ENCODE results near the gene TRIM72.
"Not testable (repeated sequence)": the region's sequence is repeated elsewhere in the genome, so short reads cannot be mapped to it uniquely, and the experiment has no call there.

Gene TRIM72

DNA sequence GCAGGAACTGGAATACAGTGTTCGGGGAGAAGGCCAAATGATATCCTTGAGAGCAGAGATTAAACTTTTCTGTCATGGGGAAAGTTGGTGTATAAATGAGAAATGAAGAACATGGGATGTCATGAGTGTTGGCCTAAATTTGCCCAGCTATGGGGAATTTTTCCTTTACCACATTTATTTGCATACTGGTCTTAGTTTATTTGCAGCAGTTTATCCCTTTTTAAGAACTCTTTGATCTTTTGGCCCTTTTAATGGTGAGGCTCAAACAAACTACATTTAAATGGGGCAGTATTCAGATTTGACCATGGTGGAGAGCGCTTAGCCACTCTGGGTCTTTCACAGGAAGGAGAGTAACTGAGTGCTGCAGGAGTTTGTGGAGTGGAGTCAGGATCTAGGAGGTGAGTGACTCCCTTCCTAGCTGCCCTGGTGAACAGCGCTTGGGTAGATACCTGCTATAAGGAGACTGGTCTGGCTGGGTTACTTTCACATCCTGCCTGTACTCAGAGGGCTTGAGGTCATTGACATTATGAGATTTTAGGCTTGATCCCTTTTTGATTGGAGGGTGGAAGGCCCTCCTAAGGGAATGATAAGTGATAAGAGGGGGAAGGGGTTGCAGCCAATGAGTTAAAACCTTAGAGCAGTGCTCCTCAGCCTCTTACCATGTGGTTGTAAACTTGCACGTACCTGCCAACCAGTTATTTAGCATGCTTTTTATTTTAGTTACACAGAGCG is 22.1 kb upstream of the TRIM72 start:
- no peak for DNase-seq

DNA sequence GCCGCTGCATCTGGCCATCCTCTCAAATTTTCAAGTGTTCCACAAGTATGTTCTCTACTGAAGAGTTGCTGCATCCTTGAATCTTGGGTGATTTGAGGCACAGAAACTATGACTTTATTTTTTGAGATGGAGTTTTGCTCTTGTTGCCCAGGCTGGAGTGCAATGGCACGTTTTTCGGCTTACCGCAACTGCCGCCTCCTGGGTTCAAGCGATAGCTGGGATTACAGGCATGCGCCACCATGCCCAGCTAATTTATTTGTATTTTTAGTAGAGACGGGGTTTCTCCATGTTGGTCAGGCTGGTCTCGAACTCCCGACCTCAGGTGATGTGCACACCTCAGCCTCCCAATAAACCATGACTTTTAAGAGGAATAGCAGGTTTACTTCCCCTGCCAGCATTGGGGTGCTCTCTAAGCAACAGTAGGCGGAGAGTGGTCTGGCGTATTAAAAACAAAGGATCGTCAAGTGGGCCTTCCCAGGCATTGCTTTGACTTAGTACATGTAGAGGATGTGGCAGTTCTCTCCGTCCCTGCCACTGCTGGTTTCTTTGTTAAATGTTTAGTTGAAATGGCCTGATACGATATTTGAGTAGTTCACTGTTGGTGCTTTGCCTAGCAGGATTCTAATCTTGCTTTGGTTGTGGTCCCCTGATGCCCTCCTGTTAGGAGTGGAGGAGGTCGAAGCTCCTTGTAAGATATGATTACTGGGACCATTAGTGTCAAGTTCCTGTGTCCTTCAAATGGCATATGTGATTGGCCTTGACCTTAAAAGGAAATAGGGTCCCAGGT is 20.9 kb upstream of the TRIM72 start:
- DNase-seq: no peak

- no peak for DNase-seq
These were observed 20.0 kb upstream of the TRIM72 start for GRCh38 chr16:31193874-31194273.

DNA sequence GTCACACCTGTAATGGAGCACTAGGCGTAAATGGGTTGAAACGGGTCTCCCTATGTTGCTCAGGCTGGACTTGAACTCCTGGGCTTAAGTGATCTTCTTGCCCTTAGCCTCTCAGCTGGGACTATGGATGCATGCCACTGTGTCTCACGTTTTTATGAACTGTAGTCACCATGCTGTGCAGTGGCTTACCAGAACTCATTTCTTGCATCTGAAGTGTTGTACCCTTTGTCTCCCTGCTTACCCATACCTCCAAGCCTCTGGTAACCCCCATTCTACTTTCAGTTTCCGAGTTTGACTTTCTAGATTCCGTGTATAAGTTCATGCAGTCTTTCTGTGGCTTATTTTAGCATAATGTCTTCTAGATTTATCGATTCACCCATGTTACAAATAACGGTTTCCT is 19.0 kb upstream of the TRIM72 start:
- DNase-seq: no peak

DNA sequence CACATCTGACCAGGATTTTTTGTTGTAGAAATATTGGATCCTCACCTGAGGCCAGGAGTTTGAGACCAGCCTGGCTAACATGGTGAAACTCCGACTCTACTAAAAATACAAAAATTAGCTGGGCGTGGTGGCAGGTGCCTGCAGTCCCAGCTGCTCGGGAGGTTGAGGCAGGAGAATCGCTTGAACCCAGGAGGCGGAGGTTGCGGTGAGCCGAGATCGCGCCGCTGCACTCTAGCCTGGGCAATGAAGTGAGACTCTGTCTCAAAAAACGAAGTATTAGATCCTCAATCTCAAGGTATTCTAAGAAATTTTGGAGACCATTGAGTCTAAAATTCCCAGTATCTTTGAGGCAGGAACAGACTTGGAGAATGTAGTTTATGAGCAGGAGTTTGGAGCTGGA is 18.1 kb upstream of the TRIM72 start:
- DNase-seq: not testable (repeated sequence)

DNA sequence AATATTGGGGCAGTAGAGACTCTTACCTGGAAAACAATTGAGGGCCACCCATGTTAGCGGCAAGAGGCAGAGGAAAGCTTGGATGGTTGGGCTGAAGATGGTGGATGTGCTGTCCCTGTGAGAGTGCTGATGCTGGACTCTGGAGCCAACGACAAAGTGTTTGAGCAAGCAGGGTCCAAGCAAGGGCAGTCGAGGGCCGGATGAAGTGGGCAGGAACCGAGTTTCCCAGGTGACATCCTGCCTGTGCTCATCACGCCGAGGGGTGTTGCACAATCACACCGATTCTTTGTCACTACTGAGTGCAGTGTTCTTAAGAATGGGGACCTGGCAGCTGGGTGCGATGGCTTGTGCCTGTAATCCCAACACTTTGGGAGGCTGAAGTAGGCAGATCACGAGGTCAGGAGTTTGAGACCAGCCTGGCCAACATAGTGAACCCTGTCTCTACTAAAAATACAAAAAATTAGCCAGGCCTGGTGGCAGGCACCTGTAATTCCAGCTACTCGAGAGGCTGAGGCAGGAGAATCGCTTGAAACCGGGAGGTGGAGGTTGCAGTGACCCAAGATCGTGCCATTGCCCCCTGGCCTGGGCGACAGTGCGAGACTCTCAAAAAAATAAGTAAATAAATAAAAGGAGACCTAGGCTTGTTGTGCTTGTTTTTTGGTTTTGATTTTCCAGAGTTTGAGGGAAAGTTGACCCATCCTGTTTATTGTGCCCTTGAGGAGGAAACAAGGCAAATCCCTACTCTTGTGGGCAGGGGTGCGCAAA is 17.4 kb upstream of the TRIM72 start:
- DNase-seq: no peak

DNA sequence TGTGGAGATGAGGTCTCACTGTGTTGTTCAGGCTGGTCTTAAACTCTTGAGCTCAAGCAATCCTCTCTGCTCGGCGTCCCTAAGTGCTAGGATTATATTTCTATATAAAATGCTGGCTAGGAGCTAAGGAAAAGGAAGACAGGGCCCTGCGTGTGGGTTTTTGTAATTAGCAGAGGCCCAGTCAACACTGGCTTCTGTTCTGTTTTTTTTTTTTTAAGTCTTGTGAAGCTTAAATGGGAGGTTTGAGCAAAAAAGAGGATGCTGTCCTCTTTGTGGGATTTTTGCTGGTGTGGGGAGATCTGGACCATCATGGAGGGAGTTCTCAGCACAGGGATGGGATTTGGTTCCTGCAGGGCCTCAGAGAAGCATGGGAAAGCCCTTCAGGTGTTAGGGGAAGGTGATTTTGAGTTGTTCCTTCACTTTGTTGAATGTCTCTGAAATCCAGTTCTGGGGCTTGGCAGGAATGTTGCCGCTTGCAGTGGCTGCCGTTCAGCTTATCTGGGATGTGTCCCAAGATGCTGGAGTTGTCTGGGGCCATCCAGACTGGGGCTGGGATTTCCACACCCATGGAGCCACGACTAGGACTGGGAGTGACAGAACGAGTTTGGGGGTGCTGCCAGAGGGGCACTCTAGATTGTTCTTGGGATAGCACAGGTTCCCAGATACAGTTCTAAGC is 15.6 kb upstream of the TRIM72 start:
- DNase-seq: no peak

DNA sequence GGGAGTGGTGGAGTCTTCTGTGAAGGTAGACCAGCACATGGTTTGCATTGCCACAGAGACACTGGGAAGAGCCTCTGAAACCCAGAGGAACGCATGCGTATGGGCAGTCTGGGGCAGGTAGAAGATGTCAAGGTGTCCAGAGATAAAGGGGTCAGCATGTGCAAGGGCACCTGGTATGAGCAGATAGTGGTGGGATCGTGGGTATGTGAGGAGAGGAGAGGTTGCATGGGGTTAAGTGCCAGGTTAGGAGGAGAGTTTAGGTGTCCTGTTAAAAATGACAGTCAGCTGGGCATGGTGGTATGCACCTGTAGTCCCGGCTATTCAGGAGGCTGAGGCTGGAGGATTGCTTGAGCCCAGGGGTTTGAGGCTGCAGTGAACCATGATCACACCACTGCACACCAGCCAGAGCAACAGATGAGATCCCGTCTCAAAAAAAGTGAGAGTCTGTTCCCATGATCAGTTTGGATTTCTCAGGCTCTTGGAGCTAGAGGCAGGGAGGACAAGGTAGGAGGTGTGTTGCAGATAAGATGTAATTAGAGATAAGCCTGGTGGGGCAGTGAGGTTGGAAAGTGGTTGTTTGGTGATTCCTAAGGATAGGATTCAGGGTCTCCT is 14.4 kb upstream of the TRIM72 start:
- no peak for DNase-seq

- not testable (repeated sequence) for DNase-seq
These were observed 13.8 kb upstream of the TRIM72 start for GRCh38 chr16:31200111-31200510.

DNA sequence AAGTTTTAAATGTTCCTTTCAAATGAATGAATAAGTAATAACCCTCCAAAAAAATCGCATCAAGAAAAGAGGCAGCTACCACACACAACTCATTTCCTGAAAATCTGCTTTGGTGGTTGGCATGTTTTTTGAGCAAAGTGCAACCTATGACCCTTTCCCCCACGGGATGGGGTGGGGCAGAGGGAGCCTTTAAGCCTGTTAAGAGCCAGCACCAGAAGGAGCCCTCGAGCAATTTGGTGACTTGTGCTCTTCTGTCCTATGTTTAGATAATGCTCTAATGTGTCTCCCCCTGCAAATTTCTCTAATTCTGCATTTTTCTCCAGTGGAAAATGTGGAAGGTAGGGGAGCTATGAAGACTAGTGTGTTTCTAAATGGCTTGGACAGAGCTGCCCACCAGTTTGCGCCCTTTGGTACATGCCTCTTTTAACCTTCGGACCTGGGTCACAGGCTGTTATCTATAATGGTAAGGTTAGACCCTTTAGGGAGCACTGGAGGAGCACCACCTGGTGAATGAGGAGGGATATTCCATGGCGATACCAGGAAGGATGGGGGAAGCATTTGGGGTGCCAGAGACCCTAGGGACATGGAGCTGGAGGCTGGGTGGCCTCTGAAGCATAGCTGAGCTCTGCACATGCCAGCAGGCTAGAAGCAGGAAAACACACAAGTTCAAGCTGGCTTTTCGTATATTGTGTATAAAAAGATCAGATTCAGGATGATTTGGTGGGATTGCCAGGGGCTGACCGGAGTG is 12.9 kb upstream of the TRIM72 start:
- no peak for DNase-seq

GRCh38 chr16:31201582-31202413 is 12.1 kb upstream of the TRIM72 start:
- DNase-seq: peak; percentile 11

DNA sequence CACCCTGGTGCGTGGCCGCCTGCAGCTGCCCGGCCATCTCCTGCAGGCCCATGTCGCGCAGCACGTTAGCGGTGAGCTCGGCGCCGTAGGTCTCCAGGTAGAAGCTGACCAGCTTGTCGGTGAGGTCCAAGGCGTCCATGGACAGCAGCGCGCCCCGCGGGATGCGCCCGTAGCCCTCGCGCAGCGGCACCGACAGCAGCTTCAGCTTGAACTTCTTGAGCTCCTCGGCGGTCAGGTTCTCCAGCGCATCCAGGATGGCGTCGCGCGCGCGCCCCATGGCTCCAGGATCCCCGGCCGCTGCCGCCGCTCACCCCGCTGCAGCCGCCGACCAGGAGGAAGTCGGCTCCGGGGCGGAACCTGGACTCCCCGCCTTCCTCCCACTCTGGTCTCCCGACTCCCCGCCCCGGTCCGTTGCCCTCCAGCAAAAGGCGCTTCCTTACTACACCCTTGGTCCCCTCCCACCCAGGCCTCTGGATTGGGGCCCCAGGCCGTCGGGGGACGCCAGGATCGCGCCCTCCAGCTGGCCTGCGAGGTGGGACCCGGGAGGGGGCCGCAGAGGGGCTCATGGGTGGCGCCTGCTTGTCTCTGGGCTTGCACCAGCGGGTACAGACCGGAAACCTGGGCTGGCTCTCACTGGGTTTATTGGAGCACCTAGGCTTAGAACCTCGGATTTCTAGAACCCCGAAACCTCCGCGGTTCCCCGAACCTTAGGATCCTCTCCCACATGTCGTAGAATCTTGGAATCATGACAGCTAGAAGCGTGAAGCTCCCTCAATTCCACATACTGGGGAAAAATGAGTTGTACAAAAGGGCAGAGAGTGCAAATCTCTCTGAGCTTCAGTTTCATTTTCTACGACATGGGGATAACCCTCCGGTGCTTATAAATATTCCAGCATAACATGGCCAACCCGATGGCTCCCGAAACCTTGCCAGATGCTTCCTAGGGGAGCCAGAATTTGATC is 11.2 kb upstream of the TRIM72 start, which contains the start of gene PYCARD:
TSS of gene PYCARD (minus strand) at position 347 of the 962 bp plus-strand sequence. CDS start at position 277, 70 bp downstream.
- peak; percentile 54 for DNase-seq

- no peak for DNase-seq
These were observed 8.8 kb upstream of the TRIM72 start for GRCh38 chr16:31204871-31205666.

- DNase-seq: no peak
These were observed 7.1 kb upstream of the TRIM72 start for GRCh38 chr16:31206776-31207175.

- no peak for DNase-seq
These were observed 577 bp upstream of the TRIM72 start for GRCh38 chr16:31213342-31213741.

GRCh38 chr16:31214708-31215286 is 878 bp downstream of the TRIM72 start:
- DNase-seq: no peak

- peak; percentile 93 for DNase-seq
These were observed 1.6 kb downstream of the TRIM72 start for GRCh38 chr16:31215287-31216162.
